ENCODE measurements around the gene EPS15.
"Not testable (repeated sequence)": the region's sequence is repeated elsewhere in the genome, so short reads cannot be mapped to it uniquely, and the experiment has no call there.

The EPS15 gene

GRCh38 chr1:51542158-51542953 lies 23.3 kb upstream of the EPS15 start:
- DNase-seq: no peak

GRCh38 chr1:51541313-51542050 lies 22.4 kb upstream of the EPS15 start:
- no peak for DNase-seq

GRCh38 chr1:51537568-51537967 lies 18.5 kb upstream of the EPS15 start:
- no peak for DNase-seq

- DNase-seq: peak; percentile 9
Measured at GRCh38 chr1:51535006-51535592, 16.0 kb upstream of the EPS15 start.

GRCh38 chr1:51534447-51534846 lies 15.4 kb upstream of the EPS15 start:
- DNase-seq: no peak

GRCh38 chr1:51532853-51533252 lies 13.8 kb upstream of the EPS15 start:
- no peak for DNase-seq

GRCh38 chr1:51530447-51530846 lies 11.4 kb upstream of the EPS15 start:
- not testable (repeated sequence) for DNase-seq

GRCh38 chr1:51527144-51527543 lies 8.1 kb upstream of the EPS15 start:
- DNase-seq: no peak

GRCh38 chr1:51526248-51526647 lies 7.2 kb upstream of the EPS15 start:
- DNase-seq: no peak

- no peak for DNase-seq
Measured at GRCh38 chr1:51525295-51525694, 6.2 kb upstream of the EPS15 start.

GRCh38 chr1:51524817-51525216 lies 5.8 kb upstream of the EPS15 start:
- DNase-seq: no peak

- DNase-seq: no peak
Measured at GRCh38 chr1:51523931-51524330, 4.9 kb upstream of the EPS15 start.

GRCh38 chr1:51520700-51521248 lies 1.7 kb upstream of the EPS15 start:
- no peak for DNase-seq

- no peak for DNase-seq
Measured at GRCh38 chr1:51519865-51520699, 1.0 kb upstream of the EPS15 start.

GRCh38 chr1:51518586-51519047 lies 449 bp downstream of the EPS15 start:
- peak; percentile 41 for DNase-seq

GRCh38 chr1:51518033-51518585 lies 957 bp downstream of the EPS15 start:
- DNase-seq: peak; percentile 60

- no peak for DNase-seq
Measured at GRCh38 chr1:51517361-51518032, 1.6 kb downstream of the EPS15 start.

- no peak for DNase-seq
Measured at GRCh38 chr1:51516649-51517158, 2.4 kb downstream of the EPS15 start.

- DNase-seq: no peak
Measured at GRCh38 chr1:51515982-51516648, 3.0 kb downstream of the EPS15 start.

- no peak for DNase-seq
Measured at GRCh38 chr1:51515312-51515960, 3.6 kb downstream of the EPS15 start.

Data from DMS153 (cell line).